Activated CD8-positive, alpha-beta memory T cell treated with anti-CD3 and anti-CD28 coated beads for 36 hours (primary cell): ENCODE data around the gene PPARD. TPM values are rescaled to one million over a fixed set of nuclear protein-coding genes. Genes with fewer than 3 reads are reported as not detected.
"Not testable (repeated sequence)": the region's sequence is repeated elsewhere in the genome, so short reads cannot be mapped to it uniquely, and the experiment has no call there.

ENCODE experiments used
- CTCF ChIA-PET: fragments of 350-600 bp; sonication (Branson Sonifier 250); formaldehyde crosslinking; loops from one replicate; lab custom pipeline; 2021; ENCODE audit warnings: antibody characterized with exemption; lab: Charles Lee
- POLR2A ChIA-PET: fragments of 350-600 bp; sonication (Branson Sonifier 250); formaldehyde crosslinking; loops from one replicate; lab custom pipeline; 2021; ENCODE audit warnings: antibody characterized with exemption; lab: Charles Lee
- total RNA-seq, 2 experiments: library from RNA; stranded (reverse); gene quantifications; one replicate each; pipeline ENCODE4 v1.2.3, GENCODE V29; 2021

PPARD gene
- total RNA-seq, 2 experiments from 2014 or later = 15.5 to 17.8 TPM

DNA sequence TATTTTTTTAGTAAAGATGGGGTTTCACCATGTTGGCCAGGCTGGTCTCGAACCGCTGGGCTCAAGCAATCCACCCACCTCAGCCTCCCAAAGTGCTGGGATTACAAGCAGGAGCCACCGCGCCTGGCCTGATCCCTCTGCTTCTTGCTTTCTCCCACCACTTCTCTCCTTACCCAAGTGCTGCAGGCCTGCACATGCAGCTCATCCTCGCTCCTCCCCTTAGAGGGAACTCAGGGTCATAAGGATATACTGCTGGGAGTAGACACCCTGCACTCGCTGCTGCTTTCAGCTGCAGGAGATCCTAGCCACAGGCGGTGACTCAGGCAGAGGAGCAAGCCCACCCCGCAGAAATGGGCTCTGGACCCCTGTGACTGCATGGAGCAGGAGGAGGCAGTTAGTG, 69.7 kb downstream of the PPARD start:
- ChIA-PET CTCF (no interaction called here), POLR2A (no interaction called here)

DNA sequence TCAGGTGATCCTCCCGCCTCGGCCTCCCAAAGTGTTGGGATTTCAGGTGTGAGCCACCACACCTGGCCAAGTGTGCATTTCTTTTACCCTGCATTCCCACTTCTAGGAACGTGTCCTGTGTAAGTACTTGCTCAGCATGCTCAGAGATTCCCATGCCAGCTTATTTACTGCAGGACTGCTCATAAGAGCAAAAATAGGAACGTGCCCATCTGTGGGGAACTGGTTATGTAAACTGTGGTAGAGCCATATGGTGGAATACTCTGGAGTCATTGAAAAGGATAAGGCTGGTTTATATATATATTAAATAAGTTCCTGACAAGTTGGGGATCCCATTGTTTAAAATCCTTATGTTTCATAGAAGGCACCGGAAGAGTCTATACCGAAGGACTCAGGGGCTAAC, 71.6 kb downstream of the PPARD start:
- CTCF ChIA-PET = no interaction called here
- POLR2A ChIA-PET = interaction anchor here (0.6 kb wide), 1 partner anchor 1182 kb away, joined by 3 read pairs; no protein-coding TSS in a partner anchor

- POLR2A ChIA-PET = interaction anchor here (0.6 to 0.7 kb wide), 2 partner anchors 72 to 119 kb away, joined by 3 to 5 read pairs; no protein-coding TSS in a partner anchor
Measured at GRCh38 chr6:35415065-35415891, 72.9 kb downstream of the PPARD start.

DNA sequence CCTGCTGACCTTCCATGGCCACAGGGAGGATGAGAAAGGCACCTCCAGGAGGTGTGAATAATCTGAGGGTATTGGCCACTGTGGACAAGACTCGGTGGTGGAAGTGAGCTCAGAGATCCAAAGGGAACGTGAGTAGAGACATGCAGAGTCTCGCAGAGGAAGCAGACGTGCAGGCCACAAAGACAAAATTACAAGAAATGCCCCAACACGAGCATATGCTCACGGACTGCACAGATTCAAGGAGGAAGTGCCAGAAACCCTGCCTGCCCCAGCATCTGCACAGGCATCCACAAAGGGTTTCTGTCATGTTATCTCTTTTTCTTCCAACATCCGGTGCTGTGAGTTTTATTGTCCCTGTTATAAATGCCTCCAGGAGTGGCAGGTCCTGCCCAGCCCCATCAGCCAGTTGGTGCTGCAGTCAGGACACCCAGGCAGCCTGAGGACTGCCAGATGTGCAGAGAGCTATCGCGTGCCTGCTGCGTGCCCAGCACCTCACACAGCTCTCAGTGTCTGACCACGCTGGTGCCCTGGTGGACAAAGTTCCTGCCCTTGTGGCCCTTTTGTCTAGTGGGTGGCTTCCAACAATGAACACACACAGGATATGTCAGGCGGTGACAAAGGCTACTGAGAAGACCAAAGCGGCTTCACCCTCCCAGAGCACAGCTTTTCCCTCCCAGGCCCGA, 75.8 kb downstream of the PPARD start:
- POLR2A ChIA-PET = no interaction called here

More at GRCh38 chr6:35415065-35415891, 72.9 kb downstream of the PPARD start:
- CTCF ChIA-PET = interaction anchor here (0.6 to 1.9 kb wide), 2 partner anchors 35 to 61 kb away, joined by 4 to 5 read pairs; no protein-coding TSS in a partner anchor

GRCh38 chr6:35419417-35419816, 77.1 kb downstream of the PPARD start:
- ChIA-PET CTCF (interaction anchor here (1.3 kb wide), 1 partner anchor 77 kb away, joined by 13 read pairs; the partner anchor contains the start of gene PPARD), POLR2A (no interaction called here)

More for the DNA sequence above, 75.8 kb downstream of the PPARD start:
- CTCF ChIA-PET = interaction anchor here (1.5 kb wide), 1 partner anchor 75 kb away, joined by 3 read pairs; the partner anchor contains the start of gene PPARD

DNA sequence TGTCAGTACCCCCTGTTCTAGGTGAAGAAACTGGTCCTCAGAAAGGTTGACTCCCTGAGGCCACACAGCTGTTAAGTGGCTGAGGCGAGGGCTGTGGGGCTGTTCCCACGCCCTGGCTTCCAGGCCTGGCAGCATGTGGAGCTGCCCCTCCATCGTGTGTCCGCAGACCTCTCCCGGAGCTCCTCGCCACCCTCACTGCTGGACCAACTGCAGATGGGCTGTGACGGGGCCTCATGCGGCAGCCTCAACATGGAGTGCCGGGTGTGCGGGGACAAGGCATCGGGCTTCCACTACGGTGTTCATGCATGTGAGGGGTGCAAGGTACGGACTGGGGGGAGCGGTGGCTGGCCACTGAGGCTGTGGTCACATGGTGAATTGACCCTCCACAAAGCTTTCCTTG, 77.6 kb downstream of the PPARD start:
- CTCF ChIA-PET = interaction anchor here (1.3 kb wide), 1 partner anchor 78 kb away, joined by 13 read pairs; the partner anchor contains the start of gene PPARD
- POLR2A ChIA-PET = no interaction called here

DNA sequence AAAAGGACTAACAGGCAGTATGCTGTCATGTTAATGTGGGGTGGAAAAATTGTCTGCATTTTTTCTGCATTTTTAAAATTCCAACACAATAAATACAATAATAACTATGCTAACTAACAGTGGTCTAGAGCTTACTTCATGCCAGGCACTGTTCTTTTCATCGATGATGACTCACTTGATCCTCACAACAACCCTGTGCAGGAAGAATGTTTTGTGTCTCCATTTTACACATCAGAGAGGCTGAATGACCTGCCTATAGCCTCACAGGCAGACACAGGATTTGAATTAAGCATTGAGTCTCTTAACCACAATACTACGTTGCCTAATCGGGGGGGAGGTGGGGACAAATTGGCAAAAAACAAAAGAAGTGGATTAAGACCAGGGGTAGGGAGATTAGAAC, 82.9 kb downstream of the PPARD start:
- ChIA-PET POLR2A (no interaction called here), CTCF (interaction anchor here (1.7 kb wide), 1 partner anchor 19 kb away, joined by 4 read pairs; no protein-coding TSS in a partner anchor)

DNA sequence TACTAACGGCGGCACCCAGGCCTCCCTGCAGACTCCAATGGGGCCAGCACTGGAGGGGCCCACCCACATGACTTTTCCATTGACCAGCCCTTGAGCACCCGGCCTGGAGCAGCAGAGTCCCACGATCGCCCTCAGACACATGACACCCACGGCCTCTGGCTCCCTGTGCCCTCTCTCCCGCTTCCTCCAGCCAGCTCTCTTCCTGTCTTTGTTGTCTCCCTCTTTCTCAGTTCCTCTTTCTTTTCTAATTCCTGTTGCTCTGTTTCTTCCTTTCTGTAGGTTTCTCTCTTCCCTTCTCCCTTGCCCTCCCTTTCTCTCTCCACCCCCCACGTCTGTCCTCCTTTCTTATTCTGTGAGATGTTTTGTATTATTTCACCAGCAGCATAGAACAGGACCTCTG, 83.7 kb downstream of the PPARD start:
- CTCF ChIA-PET = no interaction called here
- POLR2A ChIA-PET = no interaction called here

- CTCF ChIA-PET = no interaction called here
- POLR2A ChIA-PET = no interaction called here
Measured at GRCh38 chr6:35427435-35427834, 85.1 kb downstream of the PPARD start.

GRCh38 chr6:35427851-35428321, 85.5 kb downstream of the PPARD start:
- ChIA-PET POLR2A (no interaction called here), CTCF (no interaction called here)

GRCh38 chr6:35428421-35429149, 86.2 kb downstream of the PPARD start:
- ChIA-PET CTCF (interaction anchor here (0.6 kb wide), 1 partner anchor 21 kb away, joined by 3 read pairs; no protein-coding TSS in a partner anchor), POLR2A (no interaction called here)

DNA sequence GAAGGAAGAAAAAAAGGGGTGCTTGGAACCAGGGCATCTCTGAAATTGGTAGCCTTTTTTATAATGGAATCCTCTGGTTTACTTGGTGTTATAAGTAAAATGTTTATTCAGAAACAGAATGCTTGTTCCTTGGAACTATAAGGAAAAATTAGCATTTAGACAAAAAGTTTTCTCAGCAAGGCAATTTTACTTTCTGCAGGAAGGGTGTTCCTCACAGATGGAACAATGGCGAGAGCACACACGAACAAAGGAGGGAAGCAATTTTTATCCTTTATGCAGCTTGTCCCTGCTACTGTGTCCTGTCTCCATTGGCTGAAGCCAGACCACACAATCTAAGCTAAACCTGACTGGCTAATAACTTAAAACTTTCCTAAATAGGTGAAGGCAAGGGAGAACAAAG, 87.1 kb downstream of the PPARD start:
- CTCF ChIA-PET = interaction anchor here (1.4 kb wide), 1 partner anchor 100 kb away, joined by 3 read pairs; no protein-coding TSS in a partner anchor
- POLR2A ChIA-PET = no interaction called here

GRCh38 chr6:35432291-35432690, 89.9 kb downstream of the PPARD start:
- CTCF ChIA-PET = no interaction called here
- POLR2A ChIA-PET = no interaction called here

DNA sequence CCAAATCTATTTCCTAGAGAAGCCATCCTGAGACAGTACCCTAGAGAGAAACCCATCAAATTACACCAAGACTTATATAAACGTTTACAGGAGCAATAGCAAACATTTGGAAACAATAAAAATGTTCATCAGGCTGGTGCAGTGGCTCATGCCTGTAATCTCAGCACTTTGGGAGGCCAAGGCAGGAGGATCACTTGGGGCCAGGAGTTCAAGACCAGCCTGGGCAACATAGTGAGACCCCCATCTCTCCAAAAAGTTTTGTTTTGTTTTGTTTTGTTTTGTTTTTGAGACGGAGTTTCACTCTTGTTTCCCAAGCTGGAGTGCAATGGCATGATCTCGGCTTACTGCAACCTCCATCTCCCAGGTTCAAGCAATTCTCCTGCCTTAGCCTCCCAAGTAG, 90.3 kb downstream of the PPARD start:
- POLR2A ChIA-PET, CTCF ChIA-PET: not testable (repeated sequence)

DNA sequence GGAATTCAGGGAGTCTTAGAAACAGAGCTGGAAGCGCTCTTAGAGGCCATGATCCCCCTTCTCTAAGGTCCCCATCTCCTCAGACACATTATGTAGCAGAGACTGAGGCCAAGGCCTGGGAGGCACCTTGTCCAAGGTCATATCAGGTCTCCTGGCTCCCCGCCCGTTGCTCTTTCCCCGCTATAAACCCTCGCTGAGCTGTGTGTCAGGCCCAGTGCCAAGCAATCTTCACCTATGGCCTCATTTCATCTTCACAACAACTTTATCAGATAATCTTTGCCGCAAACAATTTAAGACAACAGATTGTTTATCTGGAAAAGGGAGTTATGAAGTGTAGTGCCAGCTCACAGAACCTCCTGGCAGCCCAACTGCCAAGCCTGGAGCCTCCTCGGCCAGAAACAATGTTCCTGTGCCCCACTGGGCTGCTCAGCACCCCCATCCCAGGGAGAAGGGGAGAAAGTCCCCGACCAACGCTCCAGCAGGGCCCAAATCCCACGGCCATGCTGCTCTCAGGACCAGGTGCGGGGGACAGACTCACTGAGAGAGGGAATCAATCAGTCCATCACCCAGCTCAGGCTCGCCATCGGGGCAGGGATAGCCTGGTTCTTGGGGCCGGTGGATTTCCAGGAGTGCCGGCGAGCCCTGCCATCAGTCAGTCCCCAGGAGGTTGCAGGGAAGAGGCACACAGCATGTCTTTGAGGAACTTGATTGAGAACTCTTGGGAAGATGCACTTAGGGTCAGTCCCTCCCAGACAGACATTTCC, 92.9 kb downstream of the PPARD start:
- ChIA-PET POLR2A (no interaction called here), CTCF (interaction anchor here (0.5 to 1.0 kb wide), 4 partner anchors 14 to 135 kb away, joined by 3 to 5 read pairs (median 4); no protein-coding TSS in a partner anchor)

- CTCF ChIA-PET = interaction anchor here (0.5 to 1.7 kb wide), 4 partner anchors 14 to 136 kb away, joined by 3 to 8 read pairs (median 4); no protein-coding TSS in a partner anchor
- POLR2A ChIA-PET = no interaction called here
Measured at GRCh38 chr6:35436071-35436857, 93.9 kb downstream of the PPARD start.

DNA sequence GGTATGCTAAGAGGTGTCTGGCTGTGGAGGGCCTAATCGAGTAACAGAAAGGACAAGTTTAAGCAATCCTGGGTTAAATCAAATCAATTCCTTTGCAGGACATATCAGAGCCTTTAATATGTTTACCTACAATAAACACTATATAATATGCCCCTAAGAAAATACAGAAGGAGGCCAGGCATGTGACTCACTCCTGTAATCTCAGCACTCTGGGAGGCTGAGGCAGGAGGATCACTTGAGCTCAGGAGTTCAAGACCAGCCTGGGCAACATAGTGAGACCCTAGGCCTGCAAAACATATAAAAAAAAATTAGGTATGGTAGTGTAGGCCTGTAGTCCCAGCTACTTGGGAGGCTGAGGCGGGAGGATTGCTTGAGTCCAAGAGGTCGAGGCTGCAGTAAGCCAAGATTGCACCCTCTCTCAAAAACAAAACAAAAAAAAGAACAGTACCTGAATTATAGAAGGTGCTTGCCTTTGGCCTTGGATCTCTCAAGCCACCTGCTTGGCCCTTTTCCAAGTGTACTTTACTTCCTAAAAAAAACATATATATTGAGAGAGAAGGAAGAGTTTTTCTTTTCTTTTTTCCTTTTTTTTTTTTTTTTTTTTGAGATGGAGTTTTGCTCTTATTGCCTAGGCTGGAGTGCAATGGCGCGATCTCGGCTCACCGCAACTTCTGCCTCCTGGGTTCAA, 96.2 kb downstream of the PPARD start:
- CTCF ChIA-PET = interaction anchor here (0.7 to 1.0 kb wide), 2 partner anchors 11 to 1813 kb away, joined by 3 read pairs; no protein-coding TSS in a partner anchor
- POLR2A ChIA-PET = not testable (repeated sequence)
